CD14-positive monocyte (primary cell): ENCODE data around the gene RTL10. TPM values are rescaled to one million over a fixed set of nuclear protein-coding genes. Genes with fewer than 3 reads are reported as not detected.

Source experiments
- DNase-seq, 3 donors: peaks; one replicate each; pipeline ENCODE4 v3.0.0-alpha.2; 2011 to 2022
- H2AFZ ChIP-seq: 2 replicates; pipeline ENCODE4 v1.6.0; 2012; ENCODE audit warnings: mild to moderate bottlenecking, low read depth, low read length, inconsistent platforms; ENCODE audit not compliant: insufficient read depth, poor library complexity, severe bottlenecking
- H3K27ac ChIP-seq, 2 donors: 1 replicate in 1 of 2; 2 replicates in 1 of 2; pipeline ENCODE4 v1.5.1; 2012 to 2013; ENCODE audit warnings: low read length in 2 of 2, control low read depth in 1 of 2, inconsistent platforms in 1 of 2, low read depth in 1 of 2, mild to moderate bottlenecking in 1 of 2
- H3K27me3 ChIP-seq, 2 donors: one replicate each; pipeline versions ENCODE4 v1.6.0 to v1.6.1; 2011 to 2013; ENCODE audit warnings: low read length in 2 of 2; ENCODE audit not compliant: control insufficient read depth in 2 of 2, insufficient read depth in 2 of 2
- H3K36me3 ChIP-seq, 2 donors: replicated peaks in 1 of 2; 1 replicate in 1 of 2; 2 replicates in 1 of 2; pipeline versions ENCODE4 v1.5.1 to v1.6.1; 2012 to 2013; ENCODE audit warnings: low read length in 2 of 2, control low read depth in 1 of 2, inconsistent platforms in 1 of 2, mild to moderate bottlenecking in 1 of 2; ENCODE audit not compliant: insufficient read depth in 2 of 2, control insufficient read depth in 1 of 2
- H3K4me1 ChIP-seq, 2 donors: 1 replicate in 1 of 2; 2 replicates in 1 of 2; pipeline versions ENCODE4 v1.5.1 to v1.6.1; 2012 to 2013; ENCODE audit warnings: low read length in 2 of 2, control low read depth in 1 of 2, inconsistent platforms in 1 of 2, mild to moderate bottlenecking in 1 of 2, moderate library complexity in 1 of 2; ENCODE audit not compliant: insufficient read depth in 2 of 2, control insufficient read depth in 1 of 2
- H3K4me2 ChIP-seq: replicated peaks from 2 replicates; pipeline ENCODE3; 2012; ENCODE audit warnings: low read length, moderate library complexity, mild to moderate bottlenecking; ENCODE audit not compliant: poor library complexity, severe bottlenecking; ENCODE audit errors: extremely low read depth
- H3K4me3 ChIP-seq, 3 experiments: fragments of 200-600 bp in 1 of 3; sonication (generic) in 1 of 3; replicated peaks in 1 of 3; 1 replicate in 2 of 3; 2 replicates in 1 of 3; pipeline ENCODE4 v1.5.1; 2011 to 2013; ENCODE audit warnings: low read length in 3 of 3, mild to moderate bottlenecking in 3 of 3, control low read depth in 2 of 3, low read depth in 2 of 3, inconsistent platforms in 1 of 3, moderate library complexity in 1 of 3
- H3K79me2 ChIP-seq: 2 replicates; pipeline ENCODE4 v1.6.0; 2012; ENCODE audit warnings: mild to moderate bottlenecking, control low read depth, inconsistent platforms, low read length, moderate library complexity; ENCODE audit not compliant: insufficient read depth
- H3K9ac ChIP-seq: 2 replicates; pipeline ENCODE4 v1.6.0; 2017; ENCODE audit warnings: low read length, mild to moderate bottlenecking; ENCODE audit not compliant: insufficient read depth, poor library complexity, severe bottlenecking
- H3K9me3 ChIP-seq, 2 donors: replicated peaks in 1 of 2; 1 replicate in 1 of 2; 2 replicates in 1 of 2; pipeline versions ENCODE4 v1.5.1 to v1.6.1; 2012 to 2013; ENCODE audit warnings: low read length in 2 of 2, control low read depth in 1 of 2; ENCODE audit not compliant: control insufficient read depth in 1 of 2, insufficient read depth in 1 of 2
- H4K20me1 ChIP-seq: 2 replicates; pipeline ENCODE4 v1.6.0; 2012; ENCODE audit warnings: mild to moderate bottlenecking, low read length, control low read depth, moderate library complexity; ENCODE audit not compliant: insufficient read depth
- H3K27ac Mint-ChIP-seq, 7 donors: one replicate each; pipeline ENCODE4 v1.8.0; 2020; ENCODE audit warnings: mild to moderate bottlenecking in 7 of 7, mixed read lengths in 7 of 7, moderate library complexity in 6 of 7, inconsistent platforms in 2 of 7
- H3K27me3 Mint-ChIP-seq, 3 donors: one replicate each; pipeline ENCODE4 v1.8.0; 2021 to 2022; ENCODE audit warnings: low read depth in 3 of 3, mild to moderate bottlenecking in 3 of 3, mixed read lengths in 3 of 3, moderate library complexity in 3 of 3, inconsistent platforms in 1 of 3
- H3K36me3 Mint-ChIP-seq, 2 donors: one replicate each; pipeline ENCODE4 v1.8.0; 2020; ENCODE audit warnings: mixed read lengths in 2 of 2, inconsistent platforms in 1 of 2, mild to moderate bottlenecking in 1 of 2
- H3K4me1 Mint-ChIP-seq: one replicate; pipeline ENCODE4 v1.8.0; 2020; ENCODE audit warnings: mild to moderate bottlenecking, mixed read lengths
- H3K4me3 Mint-ChIP-seq, 2 donors: one replicate each; pipeline ENCODE4 v1.8.0; 2020; ENCODE audit warnings: mild to moderate bottlenecking in 2 of 2, mixed read lengths in 2 of 2, moderate library complexity in 1 of 2
- H3K9me3 Mint-ChIP-seq, 7 donors: one replicate each; pipeline ENCODE4 v1.8.0; 2020 to 2022; ENCODE audit warnings: mixed read lengths in 7 of 7, mild to moderate bottlenecking in 6 of 7, moderate library complexity in 6 of 7, inconsistent platforms in 2 of 7
- CTCF ChIP-seq: fragments of 200-600 bp; IDR thresholded peaks from one replicate; pipeline ENCODE4 v1.8.0; 2022; ENCODE audit warnings: antibody characterized with exemption, mild to moderate bottlenecking
- WGBS: methylation state at CpG from one replicate; pipeline ENCODE4 v1.1.5; 2013; ENCODE audit warnings: missing lambda C conversion rate; ENCODE audit not compliant: insufficient coverage; 5-methylcytosine and 5-hydroxymethylcytosine counted together
- intact Hi-C, 2 donors: fragments of 100-400 bp; cut with micrococcal nuclease; formaldehyde crosslinking; loops; one replicate each; pipeline versions ENCODE4 v1.15.0 to v1.15.1; 2023
- polyA plus RNA-seq, 3 donors: library from polyadenylated mRNA; depleted of rRNA in 1 of 3; unstranded in 2 of 3; stranded (reverse) in 1 of 3; fragments of 300-500 nt in 2 of 3; fragments of >200 nt in 1 of 3; fragmentation: Illumina TruSeq in 2 of 3; gene quantifications; 1 replicate in 2 of 3; 2 replicates in 1 of 3; pipeline ENCODE4 v1.2.3, GENCODE V29; 2012 to 2021

The RTL10 gene
- polyA plus RNA-seq, 3 donors = 1.4 to 6.5 (median 1.5) TPM

DNA sequence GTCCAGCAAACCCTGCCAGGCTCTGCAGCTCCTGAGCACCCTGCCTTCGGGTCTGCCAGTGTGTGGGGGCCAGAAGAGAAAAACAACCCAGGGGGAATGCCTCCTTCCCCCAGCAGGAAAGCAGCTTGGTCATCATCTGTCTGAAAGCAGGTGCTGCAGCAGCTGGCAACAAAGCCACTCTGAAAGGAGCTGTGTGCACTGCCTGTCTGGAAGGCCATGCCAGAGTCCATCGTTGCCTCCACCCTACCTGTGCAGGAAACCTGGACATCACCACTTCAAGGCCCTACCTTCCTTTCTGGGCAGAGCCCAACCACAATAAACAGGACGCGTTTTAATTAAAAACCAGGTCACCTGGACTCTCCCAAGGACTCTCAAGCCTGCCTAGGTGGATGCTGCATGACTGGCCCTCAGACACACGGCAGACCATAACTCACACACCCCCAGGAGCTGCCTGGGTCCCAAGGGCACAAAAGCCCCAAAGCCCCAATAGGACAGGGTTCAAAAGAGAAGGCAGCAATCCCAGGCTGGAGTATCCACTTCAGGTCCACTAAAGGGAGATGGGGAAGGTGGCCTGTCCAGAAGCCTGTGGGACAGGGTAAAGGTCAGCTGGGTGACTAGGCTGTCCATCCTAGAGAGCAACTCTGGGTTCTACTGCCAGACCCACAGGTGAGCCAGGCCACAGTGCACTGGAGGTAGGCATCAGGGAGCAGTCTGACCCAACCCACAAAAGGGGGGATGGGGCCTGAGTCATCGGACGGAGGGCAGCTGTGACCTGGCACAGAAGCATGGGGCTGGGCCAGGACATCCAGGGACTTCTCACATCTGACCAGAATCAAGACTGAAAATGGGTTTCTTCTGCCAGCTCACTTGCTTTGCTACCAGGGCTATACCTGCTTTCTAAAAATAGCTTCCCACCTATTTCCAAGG is 6.1 kb downstream of the RTL10 start:
- Histone ChIP-seq H3K9ac (no peak overlapping the region), H3K36me3 (peaks cover 19 to 24% of the 10 kb centered on the region in 2 donors), H3K79me2 (peaks cover 21% of the 10 kb centered on the region), H3K27ac (no peak overlapping the region), H4K20me1 (peaks cover 6% of the 10 kb centered on the region), H3K4me3 (no peak overlapping the region), H3K4me1 (peaks cover 25 to 28% of the 10 kb centered on the region in 2 donors), H3K4me2 (no peak overlapping the region), H2AFZ (no peak overlapping the region), H3K9me3 (no peaks in the 10 kb centered on the region), H3K27me3 (no peaks in the 10 kb centered on the region)
- peaks cover 1 to 2% (median 1%) of the 10 kb centered on the region in 3 donors for H3K27me3 Mint-ChIP-seq
- peak overlapping the region in 1 of 7 donors; percentile 13 for H3K27ac Mint-ChIP-seq
- intact Hi-C loops = no loop called here
- DNase-seq = no peak
- WGBS = 80% methylated on average over 6 of the region's 7 CpGs
- no peak for TF ChIP-seq CTCF
- H3K9me3 Mint-ChIP-seq = peaks cover 0 to 7% (median 3%) of the 10 kb centered on the region in 7 donors
- peaks cover 28% of the 10 kb centered on the region for H3K4me1 Mint-ChIP-seq
- no peak overlapping the region for H3K4me3 Mint-ChIP-seq
- peaks cover 16 to 31% of the 10 kb centered on the region in 2 donors for H3K36me3 Mint-ChIP-seq

GRCh38 chr22:19847345-19847632 is 7.4 kb downstream of the RTL10 start:
- Mint-ChIP-seq H3K9me3 (peaks cover 0 to 7% (median 3%) of the 10 kb centered on the region in 7 donors), H3K27me3 (peaks cover 1 to 4% (median 1%) of the 10 kb centered on the region in 3 donors), H3K36me3 (peaks cover 13 to 31% of the 10 kb centered on the region in 2 donors), H3K27ac (no peak overlapping the region), H3K4me3 (no peak overlapping the region), H3K4me1 (peaks cover 17% of the 10 kb centered on the region)
- Histone ChIP-seq H3K9ac (no peak overlapping the region), H3K9me3 (no peaks in the 10 kb centered on the region), H3K36me3 (peaks cover 16 to 23% of the 10 kb centered on the region in 2 donors), H3K4me3 (no peak overlapping the region), H4K20me1 (no peaks in the 10 kb centered on the region), H3K27ac (no peak overlapping the region), H3K27me3 (no peaks in the 10 kb centered on the region), H2AFZ (no peak overlapping the region), H3K4me1 (peaks cover 18 to 22% of the 10 kb centered on the region in 2 donors), H3K4me2 (no peak overlapping the region), H3K79me2 (peaks cover 8% of the 10 kb centered on the region)
- no peak for TF ChIP-seq CTCF
- DNase-seq = no peak
- intact Hi-C loops = no loop called here
- 100% methylated on average over 1 of the region's 2 CpGs for WGBS
